ENCODE data around the gene MALSU1. TPM values are rescaled to one million over a fixed set of nuclear protein-coding genes. Genes with fewer than 3 reads are reported as not detected.
A peak's percentile ranks its signal among the peaks of the same experiment; 100 is the strongest.

Gene MALSU1
- total and polyA plus RNA-seq, 2 of the 13 experiments (the other 11 are each of a cell fraction or from before 2014, with no cell fraction given), result 72.0 to 141 TPM

GRCh38 chr7:23293500-23294073 is 5.6 kb upstream of the MALSU1 start (continued):
- no peak; the same call in 1 of the 2 replicates for TF ChIP-seq ZNF670 (CRISPR knock-in tag; IDR thresholded peaks at IDR 0.05; ENCODE audit: borderline replicate concordance)
- no peak; the same call in 1 of the 2 replicates for TF ChIP-seq ZNF460 (CRISPR knock-in tag; IDR thresholded peaks at IDR 0.05; ENCODE audit: borderline replicate concordance)
- TF ChIP-seq ZNF343 (CRISPR knock-in tag; IDR thresholded peaks at IDR 0.05), result no peak; the same call in 1 of the 2 replicates
- no peak for TF ChIP-seq LCORL (IDR thresholded peaks at IDR 0.05)
- TF ChIP-seq LCORL (CRISPR knock-in tag; IDR thresholded peaks at IDR 0.05), result peak; percentile 84
- TF ChIP-seq ZNF275 (CRISPR knock-in tag; IDR thresholded peaks at IDR 0.05; ENCODE audit: borderline replicate concordance), result peak; percentile 63; the same call in 1 of the 2 replicates
- no peak for TF ChIP-seq LBX2 (CRISPR knock-in tag; IDR thresholded peaks at IDR 0.05; ENCODE audit: borderline replicate concordance)
- TF ChIP-seq CREM (IDR thresholded peaks at IDR 0.05), result peak; percentile 76; the same call in 1 of the 2 replicates
- TF ChIP-seq CREM (CRISPR knock-in tag; IDR thresholded peaks at IDR 0.05), result no peak
- 0 out of 2 replicates have a peak, but pooled peaks have one; percentile 48 for TF ChIP-seq ZNF567 (CRISPR knock-in tag; IDR thresholded peaks at IDR 0.05; ENCODE audit: borderline replicate concordance)
- no peak for TF ChIP-seq ZBTB46 (CRISPR knock-in tag; IDR thresholded peaks at IDR 0.05; ENCODE audit: borderline replicate concordance)
- peak; percentile 83 for TF ChIP-seq CEBPG (CRISPR knock-in tag; IDR thresholded peaks at IDR 0.05)
- TF ChIP-seq ZUFSP (CRISPR knock-in tag; IDR thresholded peaks at IDR 0.05; ENCODE audit: borderline replicate concordance), result no peak
- TF ChIP-seq ZNF101 (CRISPR knock-in tag; IDR thresholded peaks at IDR 0.05; ENCODE audit: borderline replicate concordance, low read depth), result no peak
- no peak for TF ChIP-seq ZNF569 (CRISPR knock-in tag; IDR thresholded peaks at IDR 0.05; ENCODE audit: borderline replicate concordance)
- no peak for TF ChIP-seq ZNF589 (CRISPR knock-in tag; conservative IDR thresholded peaks at IDR 0.05)
- TF ChIP-seq KAT8 (CRISPR knock-in tag; IDR thresholded peaks at IDR 0.05), result peak; percentile 57; the same call in 1 of the 2 replicates
- no peak; the same call in 1 of the 2 replicates for TF ChIP-seq ZBTB39 (CRISPR knock-in tag; IDR thresholded peaks at IDR 0.05)
- TF ChIP-seq SMARCC2 (IDR thresholded peaks at IDR 0.05), result 0 out of 2 replicates have a peak, but pooled peaks have one; percentile 4
- peak; percentile 80 for TF ChIP-seq ZNF605 (CRISPR knock-in tag; IDR thresholded peaks at IDR 0.05)
- TF ChIP-seq ZNF800 (CRISPR knock-in tag; IDR thresholded peaks at IDR 0.05), result no peak
